Activated CD8-positive, alpha-beta memory T cell treated with anti-CD3 and anti-CD28 coated beads, Interleukin-2, amount 10 ng/mL, durations not matched to agents 7 days and 5 days (primary cell): ENCODE measurements around the gene KCNK17. TPM values are rescaled to one million over a fixed set of nuclear protein-coding genes. Genes with fewer than 3 reads are reported as not detected.

ENCODE experiments used
- ATAC-seq: fragments of 150-1000 bp; cut with Tn5 transposase; one replicate; pipeline ENCODE4 v1.10.0; 2021; ENCODE audit warnings: moderate library complexity
- CTCF ChIA-PET: fragments of 350-600 bp; sonication (Branson Sonifier 250); formaldehyde crosslinking; loops from one replicate; lab custom pipeline; 2021; ENCODE audit warnings: antibody characterized with exemption; lab: Charles Lee
- DNase-seq: peaks from one replicate; pipeline ENCODE4 v3.0.0-alpha.2; 2020
- H3K27ac Mint-ChIP-seq: one replicate; pipeline ENCODE4 v1.8.0; 2021; ENCODE audit warnings: mild to moderate bottlenecking, mixed read lengths
- H3K27me3 Mint-ChIP-seq: one replicate; pipeline ENCODE4 v1.8.0; 2021; ENCODE audit warnings: mixed read lengths
- H3K36me3 Mint-ChIP-seq: one replicate; pipeline ENCODE4 v1.8.0; 2021; ENCODE audit warnings: mild to moderate bottlenecking, mixed read lengths
- H3K4me1 Mint-ChIP-seq: one replicate; pipeline ENCODE4 v1.8.0; 2021; ENCODE audit warnings: mixed read lengths
- H3K4me3 Mint-ChIP-seq: one replicate; pipeline ENCODE4 v1.8.0; 2021; ENCODE audit warnings: mild to moderate bottlenecking, moderate library complexity, mixed read lengths
- H3K9me3 Mint-ChIP-seq: one replicate; pipeline ENCODE4 v1.8.0; 2022; ENCODE audit warnings: low read depth, mixed read lengths
- total RNA-seq, 2 experiments: library from RNA; stranded (reverse); gene quantifications; one replicate each; pipeline ENCODE4 v1.2.3, GENCODE V29; 2021

Gene KCNK17
- total RNA-seq, 2 experiments from 2014 or later, result not detected

DNA sequence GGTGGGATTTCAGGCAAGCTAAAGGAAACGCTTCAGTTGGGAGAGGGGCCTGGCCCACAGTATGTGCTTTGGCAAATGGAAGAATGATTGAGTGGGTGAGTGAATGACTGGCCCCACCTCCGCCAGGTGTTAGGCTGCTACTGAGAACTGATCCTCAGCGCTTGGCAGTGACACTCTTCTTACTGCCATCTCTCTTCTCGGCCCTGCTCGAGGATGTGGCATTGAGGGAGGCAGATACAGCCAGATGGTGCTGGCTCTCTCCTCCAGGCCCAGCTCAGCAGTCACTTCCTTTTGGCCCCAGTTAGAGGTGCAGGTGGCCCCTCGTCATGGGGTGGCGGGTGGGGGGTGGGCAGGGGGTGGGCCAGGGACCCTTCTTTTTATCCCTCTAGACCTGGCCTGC, 46.0 kb downstream of the KCNK17 start:
- DNase-seq (no peak), ATAC-seq (no peak)
- CTCF ChIA-PET, result no interaction called here
- Mint-ChIP-seq H3K9me3 (no peaks in the 10 kb centered on the region), H3K27ac (no peak overlapping the region), H3K4me3 (no peak overlapping the region), H3K4me1 (peaks cover 9% of the 10 kb centered on the region), H3K36me3 (no peaks in the 10 kb centered on the region), H3K27me3 (no peaks in the 10 kb centered on the region)

DNA sequence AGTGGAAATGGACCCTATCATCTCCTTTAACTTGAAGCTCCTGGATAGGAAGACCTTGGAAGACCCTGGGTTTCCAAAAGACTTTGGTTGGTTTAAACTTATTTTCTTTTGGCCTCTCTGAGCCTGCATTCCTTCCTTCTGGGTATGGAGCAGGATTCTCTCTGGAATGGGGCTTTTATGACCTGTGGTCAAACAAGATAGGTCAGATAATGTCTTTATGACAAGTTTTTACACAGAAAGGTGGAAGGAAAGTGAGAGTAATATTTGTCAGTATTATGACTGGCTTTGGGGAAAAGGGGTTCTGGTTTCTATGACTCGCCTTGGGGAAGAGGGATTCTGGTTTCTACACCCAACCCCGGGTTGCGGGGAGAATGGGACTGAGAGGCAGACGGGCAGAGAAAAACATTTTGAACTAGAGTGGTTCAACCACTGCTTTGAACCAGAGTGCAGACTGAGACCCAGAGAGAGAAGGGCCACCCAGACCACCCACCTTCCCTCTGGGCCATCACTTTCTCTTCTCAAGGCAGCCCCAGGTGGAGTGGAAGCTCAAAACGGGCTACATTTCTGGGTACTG, 47.4 kb downstream of the KCNK17 start:
- H3K9me3 Mint-ChIP-seq, result no peaks in the 10 kb centered on the region
- peaks cover 3% of the 10 kb centered on the region for H3K27me3 Mint-ChIP-seq
- H3K4me1 Mint-ChIP-seq, result peaks cover 11% of the 10 kb centered on the region
- CTCF ChIA-PET, result no interaction called here
- ATAC-seq (no peak), DNase-seq (no peak)
- H3K36me3 Mint-ChIP-seq, result no peaks in the 10 kb centered on the region
- no peak overlapping the region for H3K27ac Mint-ChIP-seq
- no peak overlapping the region for H3K4me3 Mint-ChIP-seq

DNA sequence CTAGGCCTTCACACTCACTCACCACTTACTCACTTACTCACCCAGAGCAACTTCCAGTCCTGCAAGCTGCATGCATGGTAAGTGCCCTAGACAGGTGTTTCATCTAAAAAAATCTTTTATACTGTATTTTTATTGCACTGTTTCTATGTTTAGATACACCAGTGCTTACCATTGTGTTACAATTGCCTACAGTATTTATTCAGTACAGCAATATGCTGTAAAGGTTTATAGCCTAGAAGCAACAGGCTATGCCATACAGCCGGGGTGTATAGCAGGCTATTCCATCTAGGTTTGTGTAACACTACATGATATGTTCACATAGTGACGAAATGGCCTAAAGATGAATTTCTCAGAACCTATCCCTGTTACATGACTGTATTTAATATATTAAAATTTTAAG, 47.8 kb downstream of the KCNK17 start:
- ATAC-seq (no peak), DNase-seq (no peak)
- Mint-ChIP-seq H3K27me3 (peaks cover 3% of the 10 kb centered on the region), H3K9me3 (no peaks in the 10 kb centered on the region), H3K4me3 (no peak overlapping the region), H3K36me3 (no peaks in the 10 kb centered on the region), H3K4me1 (peaks cover 11% of the 10 kb centered on the region), H3K27ac (no peak overlapping the region)
- CTCF ChIA-PET, result no interaction called here

DNA sequence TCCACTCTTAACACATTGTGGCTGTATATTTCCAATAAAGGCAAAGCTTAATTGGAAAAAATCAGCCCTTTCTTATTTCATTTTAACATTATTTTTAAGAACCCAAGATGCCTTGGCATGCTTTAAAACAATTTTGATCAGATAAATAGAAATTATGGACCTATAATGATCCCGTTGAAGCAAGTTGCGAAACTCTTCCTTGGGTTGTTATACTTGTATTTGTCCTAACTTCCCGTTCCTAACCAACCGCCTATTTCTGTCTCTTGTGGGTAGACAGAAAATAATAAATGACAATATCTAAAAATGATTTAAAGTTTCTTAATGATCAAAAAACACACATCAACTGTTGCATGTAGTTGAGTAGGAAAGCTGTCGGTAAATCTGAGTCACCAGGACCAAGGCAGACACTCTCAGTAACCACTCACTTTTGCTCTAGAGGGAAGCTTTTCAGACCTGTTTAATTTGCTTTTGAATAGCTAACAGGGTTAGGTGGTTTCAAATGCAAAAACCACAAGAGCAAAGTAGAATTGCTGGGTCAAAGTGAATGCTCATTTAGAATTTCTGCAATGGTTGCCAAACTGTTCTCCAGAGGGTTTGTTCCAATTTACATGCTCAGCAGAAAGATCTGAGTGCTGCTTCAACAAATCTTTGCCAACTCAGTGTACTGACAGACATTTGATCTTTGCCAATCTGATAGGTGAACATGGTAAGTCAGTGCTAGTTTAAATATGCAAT, 50.7 kb downstream of the KCNK17 start:
- ATAC-seq (peak; percentile 49), DNase-seq (no peak)
- Mint-ChIP-seq H3K4me3 (no peak overlapping the region), H3K9me3 (no peaks in the 10 kb centered on the region), H3K27me3 (peaks cover 3% of the 10 kb centered on the region), H3K36me3 (no peaks in the 10 kb centered on the region), H3K4me1 (peaks cover 12% of the 10 kb centered on the region), H3K27ac (no peak overlapping the region)
- CTCF ChIA-PET, result interaction anchor here (1.6 to 2.7 kb wide), 2 partner anchors 10 to 97 kb away, joined by 3 to 10 read pairs; no protein-coding TSS in a partner anchor

DNA sequence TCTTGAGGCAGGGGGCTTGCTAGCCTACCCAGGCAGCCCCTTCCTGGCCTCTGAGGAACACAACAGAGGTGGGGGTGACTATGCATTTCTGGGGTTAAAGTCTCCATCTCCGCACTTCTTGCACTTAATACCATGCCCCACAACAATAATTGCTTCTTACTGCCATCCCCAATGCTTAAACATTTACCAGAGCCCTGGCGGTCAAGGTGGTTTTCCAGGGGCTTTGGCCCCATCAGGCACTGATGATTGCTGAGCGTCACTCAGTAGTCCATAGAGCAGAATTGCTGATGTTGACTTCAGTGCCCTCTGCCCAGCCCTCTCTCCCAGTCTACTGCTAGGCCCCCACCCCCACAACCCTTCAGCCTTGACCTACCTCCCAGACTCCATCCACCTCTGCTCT, 52.5 kb downstream of the KCNK17 start:
- no peaks in the 10 kb centered on the region for H3K9me3 Mint-ChIP-seq
- H3K27me3 Mint-ChIP-seq, result peaks cover 3% of the 10 kb centered on the region
- DNase-seq, result no peak
- H3K36me3 Mint-ChIP-seq, result no peaks in the 10 kb centered on the region
- H3K27ac Mint-ChIP-seq, result no peak overlapping the region
- CTCF ChIA-PET, result interaction anchor here (2.7 kb wide), 1 partner anchor 95 kb away, joined by 10 read pairs; no protein-coding TSS in a partner anchor
- peaks cover 10% of the 10 kb centered on the region for H3K4me1 Mint-ChIP-seq
- no peak for ATAC-seq
- no peak overlapping the region for H3K4me3 Mint-ChIP-seq

DNA sequence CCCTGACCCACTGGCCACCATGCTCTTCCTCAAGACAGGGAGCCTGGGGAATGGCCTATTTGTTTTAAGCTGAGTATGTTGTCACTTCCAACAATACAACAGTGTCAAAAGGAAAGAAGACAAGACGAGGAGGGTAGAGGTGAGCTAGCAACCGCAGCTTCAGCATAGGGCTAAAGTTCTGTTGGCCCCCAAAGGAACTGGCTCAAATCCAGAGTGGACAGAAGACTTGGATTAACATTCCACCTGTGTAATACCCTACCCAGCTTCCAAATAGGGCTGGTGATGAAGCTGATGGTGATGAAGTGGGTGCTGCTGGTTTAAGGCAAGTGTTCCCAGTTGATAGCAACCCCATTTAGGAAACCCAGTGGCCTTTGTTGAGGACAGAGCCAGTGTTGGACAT, 53.3 kb downstream of the KCNK17 start:
- Mint-ChIP-seq H3K36me3 (no peaks in the 10 kb centered on the region), H3K27ac (no peak overlapping the region), H3K4me1 (peaks cover 15% of the 10 kb centered on the region), H3K4me3 (no peak overlapping the region), H3K9me3 (no peaks in the 10 kb centered on the region), H3K27me3 (peaks cover 6% of the 10 kb centered on the region)
- CTCF ChIA-PET, result interaction anchor here (1.5 kb wide), 1 partner anchor 42 kb away, joined by 4 read pairs; no protein-coding TSS in a partner anchor
- no peak for ATAC-seq
- DNase-seq, result no peak

DNA sequence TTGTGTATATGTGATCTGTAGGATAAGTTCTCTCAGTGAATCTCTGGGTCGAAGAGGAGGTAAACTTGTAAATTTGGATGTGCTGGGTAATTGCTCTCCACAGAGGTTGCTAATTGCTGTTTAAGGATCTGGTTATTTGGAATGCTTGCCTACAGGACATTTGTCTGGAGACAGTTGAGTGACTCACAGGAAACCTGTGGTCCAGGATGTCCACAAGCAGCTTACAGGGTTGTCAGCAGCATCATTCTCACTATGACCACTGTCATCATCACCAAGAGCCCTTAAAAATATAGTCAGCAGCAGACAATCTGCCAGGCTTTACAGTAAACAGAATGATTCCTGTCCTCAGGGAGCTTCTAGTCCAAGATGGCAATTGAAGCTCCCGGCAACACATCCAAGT, 53.8 kb downstream of the KCNK17 start:
- H3K36me3 Mint-ChIP-seq, result no peaks in the 10 kb centered on the region
- ATAC-seq (no peak), DNase-seq (no peak)
- H3K4me3 Mint-ChIP-seq, result no peak overlapping the region
- H3K9me3 Mint-ChIP-seq, result no peaks in the 10 kb centered on the region
- H3K27me3 Mint-ChIP-seq, result peaks cover 6% of the 10 kb centered on the region
- peaks cover 15% of the 10 kb centered on the region for H3K4me1 Mint-ChIP-seq
- no peak overlapping the region for H3K27ac Mint-ChIP-seq
- CTCF ChIA-PET, result interaction anchor here (1.5 kb wide), 1 partner anchor 42 kb away, joined by 4 read pairs; no protein-coding TSS in a partner anchor

DNA sequence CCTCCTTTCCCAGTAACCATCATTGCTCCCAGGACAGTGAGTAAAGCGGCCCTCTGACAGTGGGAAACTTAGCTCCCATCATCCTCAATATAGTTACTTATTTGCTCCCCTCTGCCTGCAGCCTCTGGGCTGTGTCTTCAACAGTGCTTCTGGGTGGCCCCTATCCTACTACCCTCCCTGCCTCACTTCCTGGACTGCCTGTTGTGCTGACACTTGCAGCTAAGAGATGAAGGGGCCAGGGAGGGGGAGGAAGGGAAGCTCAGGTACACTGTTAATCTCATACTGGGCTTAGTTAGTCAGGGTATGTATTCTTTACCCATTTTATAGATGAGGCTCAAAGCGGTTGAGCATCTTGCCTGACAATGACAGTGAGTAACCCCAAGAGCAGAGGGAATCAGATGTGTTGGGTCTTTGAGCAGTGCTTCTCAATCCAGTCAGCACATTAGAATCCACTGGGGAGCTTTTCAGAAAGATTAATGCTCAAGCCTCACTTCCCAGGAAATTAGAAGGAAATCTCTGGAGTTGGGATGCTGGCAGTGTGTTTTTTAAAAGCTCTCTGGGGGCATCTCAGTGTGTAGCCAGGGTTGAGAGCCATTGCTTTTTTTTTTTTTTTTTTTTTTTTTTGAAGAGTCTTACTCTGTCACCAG, 57.8 kb downstream of the KCNK17 start:
- H3K4me1 Mint-ChIP-seq, result peaks cover 14% of the 10 kb centered on the region
- H3K4me3 Mint-ChIP-seq, result no peak overlapping the region
- ATAC-seq, result peak; percentile 27
- no peak overlapping the region for H3K27ac Mint-ChIP-seq
- no peaks in the 10 kb centered on the region for H3K36me3 Mint-ChIP-seq
- peaks cover 17% of the 10 kb centered on the region for H3K27me3 Mint-ChIP-seq
- H3K9me3 Mint-ChIP-seq, result no peaks in the 10 kb centered on the region
- DNase-seq, result no peak
- CTCF ChIA-PET, result interaction anchor here (1.4 kb wide), 2 partner anchors 11 to 46 kb away, joined by 3 to 4 read pairs; no protein-coding TSS in a partner anchor

DNA sequence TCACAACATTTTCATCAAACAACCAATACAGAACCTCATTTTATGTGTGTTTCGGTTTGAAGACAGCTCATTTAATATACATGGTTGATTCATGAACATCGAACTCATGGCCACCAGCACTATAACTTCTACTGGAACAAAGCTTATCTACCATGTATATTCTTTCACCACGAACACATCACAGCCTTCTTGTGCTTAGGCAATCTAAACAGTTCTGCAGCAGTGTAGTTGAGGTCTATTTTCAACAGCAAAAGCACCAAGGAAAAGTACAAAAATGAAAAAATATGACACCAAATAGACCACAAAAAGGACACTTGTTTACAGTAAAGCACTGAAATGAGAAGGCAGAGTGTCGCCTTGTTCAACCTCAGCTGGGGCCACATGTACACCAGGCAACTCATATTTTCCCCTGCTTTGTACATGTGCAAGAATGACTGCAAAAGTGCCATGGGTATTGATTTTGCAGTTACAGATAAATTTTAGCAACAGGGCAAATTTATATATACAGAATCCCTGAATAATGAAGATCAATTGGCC, 59.2 kb downstream of the KCNK17 start:
- H3K9me3 Mint-ChIP-seq, result no peaks in the 10 kb centered on the region
- H3K27me3 Mint-ChIP-seq, result peaks cover 17% of the 10 kb centered on the region
- H3K27ac Mint-ChIP-seq, result peak overlapping the region; percentile 7
- H3K4me3 Mint-ChIP-seq, result no peak overlapping the region
- no peak for DNase-seq
- peak; percentile 23 for ATAC-seq
- H3K36me3 Mint-ChIP-seq, result no peaks in the 10 kb centered on the region
- H3K4me1 Mint-ChIP-seq, result peaks cover 12% of the 10 kb centered on the region
- CTCF ChIA-PET, result interaction anchor here (0.7 to 1.0 kb wide), 3 partner anchors 9 to 383 kb away, joined by 3 read pairs; no protein-coding TSS in a partner anchor

DNA sequence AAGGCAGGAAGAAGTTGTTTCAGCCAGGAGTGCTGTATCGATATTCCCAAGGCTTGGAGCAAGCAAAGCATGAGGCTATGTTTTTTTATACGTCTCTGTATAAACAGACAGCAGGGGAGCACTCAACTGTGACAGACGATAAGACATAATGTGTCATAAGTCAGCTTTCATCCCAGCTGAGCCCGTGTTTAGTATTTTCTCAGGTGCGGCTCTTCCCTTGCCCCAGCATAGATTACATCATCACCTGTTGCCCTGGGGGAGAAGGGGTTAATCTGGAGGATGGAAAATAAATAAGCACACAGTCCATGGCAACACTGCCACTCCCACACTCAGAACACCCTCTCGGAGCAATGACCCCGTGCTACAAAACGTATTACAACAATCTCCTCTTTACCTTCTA, 62.8 kb downstream of the KCNK17 start:
- peaks cover 15% of the 10 kb centered on the region for H3K27me3 Mint-ChIP-seq
- no peak overlapping the region for H3K27ac Mint-ChIP-seq
- H3K9me3 Mint-ChIP-seq, result no peaks in the 10 kb centered on the region
- H3K36me3 Mint-ChIP-seq, result no peaks in the 10 kb centered on the region
- CTCF ChIA-PET, result no interaction called here
- DNase-seq, result no peak
- ATAC-seq, result no peak
- no peak overlapping the region for H3K4me3 Mint-ChIP-seq
- H3K4me1 Mint-ChIP-seq, result peaks cover 22% of the 10 kb centered on the region

DNA sequence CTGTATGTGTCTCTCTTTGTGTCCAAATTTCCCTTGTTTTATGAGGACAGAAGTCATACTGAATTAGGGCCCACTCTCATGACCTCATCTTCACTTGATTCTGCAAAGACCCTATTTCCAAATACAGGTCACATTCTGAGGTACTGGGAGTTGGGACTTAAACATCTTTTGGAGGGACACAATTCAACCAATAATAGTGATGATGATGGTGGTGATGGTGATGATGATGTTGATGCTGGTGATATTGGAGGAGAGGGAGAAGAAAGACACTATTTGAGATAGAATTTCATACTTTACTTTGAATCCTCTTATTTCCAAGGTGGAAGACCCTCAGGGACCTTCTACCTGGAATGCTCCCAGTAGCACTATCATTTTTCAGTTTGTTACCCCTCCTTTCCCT, 63.7 kb downstream of the KCNK17 start:
- Mint-ChIP-seq H3K36me3 (no peaks in the 10 kb centered on the region), H3K27ac (no peak overlapping the region), H3K4me1 (peaks cover 19% of the 10 kb centered on the region), H3K27me3 (peaks cover 14% of the 10 kb centered on the region), H3K9me3 (no peaks in the 10 kb centered on the region), H3K4me3 (no peak overlapping the region)
- ATAC-seq, result no peak
- no peak for DNase-seq
- CTCF ChIA-PET, result no interaction called here

DNA sequence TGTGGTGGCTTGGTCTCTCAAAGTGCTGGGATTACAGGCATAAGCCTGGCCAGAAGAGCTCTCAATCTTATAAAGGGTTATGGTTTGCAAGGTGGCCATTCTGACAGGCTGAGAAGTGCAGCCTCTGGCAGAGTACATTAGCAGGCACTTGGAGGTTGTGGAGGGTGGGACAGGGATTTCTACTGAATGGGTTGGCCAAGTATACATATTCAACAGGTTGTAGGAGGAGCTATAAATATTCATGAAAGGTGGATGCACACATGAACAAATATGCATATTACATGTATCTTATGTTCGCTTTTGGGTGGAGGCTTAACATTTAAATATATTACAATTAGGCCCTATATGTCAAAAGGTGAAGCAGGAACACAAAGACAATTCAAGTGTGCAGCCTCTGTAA, 64.9 kb downstream of the KCNK17 start:
- Mint-ChIP-seq H3K27ac (no peak overlapping the region), H3K4me3 (no peak overlapping the region), H3K9me3 (no peaks in the 10 kb centered on the region), H3K4me1 (peaks cover 12% of the 10 kb centered on the region), H3K36me3 (no peaks in the 10 kb centered on the region), H3K27me3 (peaks cover 14% of the 10 kb centered on the region)
- no peak for ATAC-seq
- no peak for DNase-seq
- CTCF ChIA-PET, result no interaction called here
